Keratinocyte (primary cell): ENCODE results near the gene SNTG2.

ENCODE experiments used
- EZH2 ChIP-seq: IDR thresholded peaks from one replicate; pipeline ENCODE4 v1.6.1; 2012; ENCODE audit warnings: inconsistent platforms, mild to moderate bottlenecking, low read length, moderate library complexity
- TF ChIP-seq, protein P1 (sequence below), 3 experiments: IDR thresholded peaks in 1 of 3; conservative IDR thresholded peaks in 1 of 3; optimal IDR thresholded peaks in 1 of 3; 2 replicates in 2 of 3; 3 replicates in 1 of 3; pipeline versions ENCODE3 to v1.5.1; 2011; ENCODE audit warnings: low read length in 3 of 3, mild to moderate bottlenecking in 3 of 3, moderate library complexity in 2 of 3, control low read depth in 1 of 3, inconsistent platforms in 1 of 3; ENCODE audit not compliant: insufficient read depth in 2 of 3; ENCODE audit errors: extremely low read depth in 1 of 3

- TF ChIP-seq, protein P1, sequence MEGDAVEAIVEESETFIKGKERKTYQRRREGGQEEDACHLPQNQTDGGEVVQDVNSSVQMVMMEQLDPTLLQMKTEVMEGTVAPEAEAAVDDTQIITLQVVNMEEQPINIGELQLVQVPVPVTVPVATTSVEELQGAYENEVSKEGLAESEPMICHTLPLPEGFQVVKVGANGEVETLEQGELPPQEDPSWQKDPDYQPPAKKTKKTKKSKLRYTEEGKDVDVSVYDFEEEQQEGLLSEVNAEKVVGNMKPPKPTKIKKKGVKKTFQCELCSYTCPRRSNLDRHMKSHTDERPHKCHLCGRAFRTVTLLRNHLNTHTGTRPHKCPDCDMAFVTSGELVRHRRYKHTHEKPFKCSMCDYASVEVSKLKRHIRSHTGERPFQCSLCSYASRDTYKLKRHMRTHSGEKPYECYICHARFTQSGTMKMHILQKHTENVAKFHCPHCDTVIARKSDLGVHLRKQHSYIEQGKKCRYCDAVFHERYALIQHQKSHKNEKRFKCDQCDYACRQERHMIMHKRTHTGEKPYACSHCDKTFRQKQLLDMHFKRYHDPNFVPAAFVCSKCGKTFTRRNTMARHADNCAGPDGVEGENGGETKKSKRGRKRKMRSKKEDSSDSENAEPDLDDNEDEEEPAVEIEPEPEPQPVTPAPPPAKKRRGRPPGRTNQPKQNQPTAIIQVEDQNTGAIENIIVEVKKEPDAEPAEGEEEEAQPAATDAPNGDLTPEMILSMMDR (optimal IDR thresholded peaks at IDR 0.05 in 1 of 3, IDR thresholded peaks at IDR 0.05 in 1 of 3, conservative IDR thresholded peaks at IDR 0.05 in 1 of 3; ENCODE audit: extremely low read depth in 1 of 3, insufficient read depth in 2 of 3, low read length in 3 of 3), result no peak
- TF ChIP-seq EZH2, result no peak
Measured at GRCh38 chr2:925711-926110, 24.9 kb upstream of the SNTG2 start.
